HG03520 (cell line): ENCODE measurements around the gene SRRT.

Experiments used
- ATAC-seq: cut with Tn5 transposase; IDR thresholded peaks from one replicate; pipeline ENCODE4 v1.9.1; 2021; ENCODE audit warnings: mild to moderate bottlenecking, moderate library complexity; ENCODE audit not compliant: unreplicated experiment

The SRRT gene, protein sequence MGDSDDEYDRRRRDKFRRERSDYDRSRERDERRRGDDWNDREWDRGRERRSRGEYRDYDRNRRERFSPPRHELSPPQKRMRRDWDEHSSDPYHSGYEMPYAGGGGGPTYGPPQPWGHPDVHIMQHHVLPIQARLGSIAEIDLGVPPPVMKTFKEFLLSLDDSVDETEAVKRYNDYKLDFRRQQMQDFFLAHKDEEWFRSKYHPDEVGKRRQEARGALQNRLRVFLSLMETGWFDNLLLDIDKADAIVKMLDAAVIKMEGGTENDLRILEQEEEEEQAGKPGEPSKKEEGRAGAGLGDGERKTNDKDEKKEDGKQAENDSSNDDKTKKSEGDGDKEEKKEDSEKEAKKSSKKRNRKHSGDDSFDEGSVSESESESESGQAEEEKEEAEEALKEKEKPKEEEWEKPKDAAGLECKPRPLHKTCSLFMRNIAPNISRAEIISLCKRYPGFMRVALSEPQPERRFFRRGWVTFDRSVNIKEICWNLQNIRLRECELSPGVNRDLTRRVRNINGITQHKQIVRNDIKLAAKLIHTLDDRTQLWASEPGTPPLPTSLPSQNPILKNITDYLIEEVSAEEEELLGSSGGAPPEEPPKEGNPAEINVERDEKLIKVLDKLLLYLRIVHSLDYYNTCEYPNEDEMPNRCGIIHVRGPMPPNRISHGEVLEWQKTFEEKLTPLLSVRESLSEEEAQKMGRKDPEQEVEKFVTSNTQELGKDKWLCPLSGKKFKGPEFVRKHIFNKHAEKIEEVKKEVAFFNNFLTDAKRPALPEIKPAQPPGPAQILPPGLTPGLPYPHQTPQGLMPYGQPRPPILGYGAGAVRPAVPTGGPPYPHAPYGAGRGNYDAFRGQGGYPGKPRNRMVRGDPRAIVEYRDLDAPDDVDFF

DNA sequence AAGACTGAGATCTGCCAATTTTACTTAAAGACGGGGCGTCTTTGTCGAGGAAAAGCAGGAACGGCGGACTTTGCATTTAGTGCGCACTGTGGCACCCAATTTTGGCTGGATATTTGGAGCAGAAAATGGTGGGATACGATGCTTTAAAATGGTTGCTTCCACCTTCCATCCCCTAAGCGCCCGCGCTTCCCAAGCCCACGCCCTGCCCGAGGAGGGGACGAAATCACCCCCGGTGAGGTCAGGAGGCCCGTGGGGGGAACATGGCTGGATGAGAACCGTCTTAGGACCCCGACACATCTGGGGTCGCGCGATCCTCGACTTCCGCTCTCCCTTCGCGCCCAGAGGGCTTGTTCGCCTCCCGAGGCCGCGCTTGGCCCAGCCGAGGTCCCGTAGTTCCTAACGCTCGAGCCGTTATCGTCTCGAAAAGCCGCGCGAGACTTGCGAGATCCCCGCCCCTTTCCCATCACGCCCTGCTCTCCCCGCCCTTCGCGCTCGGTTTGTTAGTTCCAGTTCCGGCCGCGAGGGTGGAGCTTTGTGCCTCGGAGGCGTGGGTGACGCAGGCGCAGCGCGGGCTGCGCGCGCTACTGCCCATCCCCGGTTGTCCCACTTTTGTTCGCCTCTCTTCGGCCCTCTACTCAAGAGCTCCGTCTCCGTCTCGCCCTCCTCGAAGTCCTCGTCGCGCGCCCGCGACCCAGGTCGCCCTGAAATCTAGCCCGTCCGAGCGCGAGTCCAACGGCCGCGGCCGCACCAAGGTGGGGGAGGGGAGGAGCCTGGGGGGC, at the start of gene SRRT:
Gene SRRT (plus strand): TSS at position 527 of the 779 bp plus-strand sequence. CDS start 488 bp downstream, outside the sequence.
- ATAC-seq = peak; percentile 83

DNA sequence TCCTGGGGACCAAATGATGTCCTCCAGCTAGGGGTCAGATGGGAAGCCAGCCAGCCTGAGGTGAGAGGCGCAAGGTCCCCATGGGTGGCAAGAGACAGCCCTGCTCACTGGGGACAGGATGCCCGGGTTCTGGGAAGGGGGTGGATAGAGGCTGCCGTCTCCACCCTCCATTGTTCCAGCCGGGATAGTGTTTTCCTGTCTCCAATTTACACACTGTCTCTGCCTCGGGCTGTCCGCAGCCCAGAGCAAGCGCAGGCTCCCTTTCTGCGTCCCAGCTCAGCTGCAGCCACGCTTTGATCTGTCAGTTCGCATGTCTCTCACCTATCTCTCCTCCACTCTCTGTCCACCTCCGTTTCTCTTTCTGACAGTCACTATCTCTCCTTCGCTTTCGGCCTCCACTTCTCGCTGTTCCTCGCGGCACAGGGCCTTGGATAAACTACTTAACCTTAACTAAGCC, 49.7 kb upstream of the SRRT start:
- ATAC-seq = no peak

DNA sequence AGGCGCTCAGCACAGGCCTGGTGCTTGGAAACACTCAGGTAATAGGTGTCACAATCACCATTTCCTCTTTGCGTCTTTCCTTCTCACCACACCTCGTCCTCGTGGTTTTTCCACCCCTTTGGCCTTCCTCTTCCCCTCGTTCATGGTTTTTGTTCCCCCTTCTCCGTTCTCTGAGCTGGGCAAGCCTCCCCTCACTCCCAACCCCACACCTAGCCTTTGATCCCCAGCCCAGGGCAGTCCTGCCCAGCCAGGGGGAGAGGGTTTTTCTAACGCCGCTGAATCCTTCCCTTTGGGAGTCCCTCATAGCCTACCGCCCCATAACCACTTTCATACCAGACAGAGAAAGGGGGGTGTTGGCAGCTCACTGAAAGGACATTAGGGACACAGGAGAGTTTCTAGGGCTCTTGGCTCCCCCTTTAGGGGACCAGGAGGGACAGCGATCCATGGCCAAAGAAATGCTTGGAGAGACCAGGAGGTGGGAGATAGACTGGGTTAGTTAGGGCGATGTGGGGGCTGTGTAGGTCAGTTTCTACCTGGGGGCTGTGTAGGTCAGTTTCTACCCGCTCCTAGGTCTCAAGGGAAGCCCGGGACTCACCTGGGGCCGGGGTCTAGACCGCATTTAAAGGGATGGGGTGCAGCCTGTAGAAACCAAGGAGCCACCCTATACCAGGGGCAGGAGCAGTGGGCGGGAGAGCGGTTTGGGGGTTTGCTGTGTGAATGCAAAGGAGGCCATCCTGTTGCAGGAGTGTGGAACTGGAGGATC, 49.0 kb upstream of the SRRT start:
- no peak for ATAC-seq

DNA sequence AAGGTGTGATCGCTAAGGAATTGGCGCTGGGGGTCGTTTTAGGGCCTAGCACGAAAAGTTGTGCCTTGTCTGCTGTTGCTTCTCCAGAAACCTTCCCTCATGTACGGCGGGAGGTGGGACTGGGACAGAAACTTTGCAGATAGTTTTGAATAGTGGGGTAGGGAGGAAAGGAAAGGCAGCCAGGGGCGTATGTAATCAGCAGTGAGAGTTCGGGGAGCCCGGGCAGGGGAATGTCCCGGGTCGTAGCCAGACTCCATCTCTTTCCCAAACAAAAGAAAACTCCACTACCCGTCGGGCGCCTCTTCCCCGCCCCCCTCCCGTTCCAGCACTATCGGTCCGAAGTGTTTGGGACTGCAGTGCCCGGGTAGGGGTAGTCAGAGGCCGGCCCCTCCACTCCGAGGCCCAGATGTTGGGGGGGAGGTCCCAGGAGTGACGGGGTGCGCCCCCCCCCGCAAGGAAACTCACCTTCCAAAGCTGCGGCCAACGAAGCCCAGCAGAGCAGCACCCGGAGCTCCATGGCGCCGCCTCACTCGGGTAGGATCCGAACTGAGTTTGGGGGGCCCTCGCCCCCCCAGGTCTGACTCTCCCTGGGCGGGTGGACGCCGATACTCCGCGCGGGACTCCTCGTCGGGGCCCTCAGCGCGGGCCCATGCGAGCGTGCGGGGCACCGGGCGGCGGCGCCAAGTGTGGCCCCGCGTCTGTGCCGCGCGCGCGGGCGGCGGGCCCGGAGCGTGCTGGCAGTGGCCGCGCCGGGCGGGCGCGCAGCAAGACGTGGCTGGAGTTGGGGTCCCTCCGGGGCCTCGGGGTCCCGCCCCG, 48.2 kb upstream of the SRRT start:
- ATAC-seq = no peak

DNA sequence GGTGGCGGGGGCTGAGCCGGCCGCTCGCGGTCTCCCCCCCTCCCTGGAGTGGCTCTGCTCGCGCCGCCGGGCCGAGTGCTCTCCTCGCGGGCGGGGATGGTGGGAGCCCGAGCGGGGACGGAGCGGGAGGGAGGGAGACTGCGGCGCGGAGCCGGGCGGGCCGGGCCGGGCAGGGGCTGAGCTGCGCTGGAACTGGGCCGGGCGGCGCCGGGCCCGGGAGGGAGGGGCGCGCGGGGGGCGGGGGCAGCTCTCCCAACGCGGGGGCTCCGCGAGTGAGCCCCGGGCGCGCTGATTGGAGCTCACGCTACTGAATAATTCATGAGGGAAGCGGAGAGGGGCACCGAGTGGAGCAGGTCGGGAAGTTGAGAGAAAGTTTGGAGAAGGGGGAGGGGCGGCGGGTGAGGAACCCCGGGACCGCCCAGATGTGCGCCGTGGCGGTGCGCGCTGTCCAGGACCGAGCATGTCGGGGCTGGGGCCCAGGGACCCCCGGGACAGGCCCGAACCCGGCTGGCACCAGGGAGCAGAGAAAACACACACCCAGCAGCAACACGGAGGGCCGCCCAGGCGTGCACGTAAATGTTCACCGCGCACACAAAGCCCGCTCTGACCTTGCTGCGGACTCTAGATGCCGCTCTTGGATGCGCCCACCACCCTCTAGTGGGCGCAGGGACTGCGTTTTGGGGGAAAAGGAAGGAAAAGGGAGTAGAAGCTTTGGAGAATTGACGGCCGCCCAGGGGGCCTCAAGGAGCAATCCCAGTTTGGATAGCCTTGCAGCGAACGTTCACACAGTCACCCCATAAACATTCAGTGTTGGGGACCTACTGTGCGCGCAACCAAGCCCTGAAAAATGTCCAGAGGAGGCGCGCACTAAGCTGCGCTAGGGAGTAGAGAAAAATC, 47.3 kb upstream of the SRRT start, which contains the start of gene EPHB4:
Gene EPHB4 (minus strand): TSS at position 194 of the 897 bp plus-strand sequence. CDS start 493 bp downstream, outside the sequence.
- ATAC-seq = no peak

DNA sequence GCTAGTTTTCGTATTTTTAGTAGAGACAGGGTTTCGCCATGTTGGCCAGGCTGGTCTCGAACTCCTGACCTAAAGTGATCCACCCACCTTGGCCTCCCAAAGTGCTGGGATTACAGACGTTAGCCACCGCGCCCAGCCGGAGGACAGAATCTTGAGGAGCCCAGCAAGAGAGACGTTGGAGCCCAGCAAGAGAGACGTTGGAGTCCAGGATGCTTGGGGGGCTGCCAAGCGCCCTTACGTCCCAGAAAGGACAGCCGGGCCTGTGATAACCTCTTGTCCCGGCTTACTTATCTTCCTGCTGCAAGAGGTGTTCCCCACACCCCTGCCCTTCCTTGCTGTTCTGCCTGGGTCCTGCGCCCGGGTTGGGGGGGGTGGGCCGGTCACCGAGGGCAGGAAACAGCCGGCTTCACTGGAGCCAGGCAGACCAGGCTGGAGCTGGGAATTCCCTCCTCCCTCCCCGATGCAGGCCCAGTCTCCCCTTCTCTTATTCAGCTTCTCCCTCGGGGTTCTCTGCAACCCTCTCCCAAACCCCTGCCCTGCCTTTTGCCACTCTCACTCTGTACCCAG, 45.7 kb upstream of the SRRT start:
- no peak for ATAC-seq

DNA sequence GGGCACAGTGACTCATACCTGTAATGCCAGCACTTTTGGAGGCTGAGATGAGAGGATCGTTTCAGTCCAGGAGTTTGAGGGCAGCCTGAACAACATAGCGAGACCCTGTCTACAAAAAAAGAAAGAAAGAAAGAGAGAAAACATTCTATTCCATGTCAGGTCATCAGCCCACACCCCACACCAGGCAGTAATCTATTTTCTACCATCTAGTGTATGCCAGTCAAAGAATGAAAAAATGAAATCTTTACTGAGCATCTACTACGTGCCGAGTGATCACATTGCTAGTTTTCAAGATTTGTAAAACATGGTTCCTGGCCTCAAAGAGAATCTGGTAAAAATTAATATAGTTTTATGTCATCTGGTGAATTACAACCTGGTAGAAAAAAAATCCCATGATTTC, 44.5 kb upstream of the SRRT start:
- ATAC-seq = no peak

DNA sequence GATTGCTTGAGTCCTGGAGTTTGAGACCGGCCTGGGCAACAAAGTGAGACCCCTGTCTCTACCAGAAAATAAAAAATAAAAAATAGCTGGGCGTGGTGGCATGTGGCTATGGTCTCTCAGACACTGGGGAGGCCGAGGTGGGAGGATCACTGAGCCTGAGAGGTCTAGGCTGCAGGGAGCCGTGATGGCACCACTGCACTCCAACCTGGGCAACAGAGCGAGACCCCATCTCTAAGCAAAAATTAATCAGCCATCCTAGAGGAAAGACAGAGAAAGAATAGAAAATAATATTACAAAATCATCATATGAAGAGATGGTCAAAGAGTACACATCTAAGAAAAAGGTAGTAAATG, 42.6 kb upstream of the SRRT start:
- ATAC-seq = no peak

DNA sequence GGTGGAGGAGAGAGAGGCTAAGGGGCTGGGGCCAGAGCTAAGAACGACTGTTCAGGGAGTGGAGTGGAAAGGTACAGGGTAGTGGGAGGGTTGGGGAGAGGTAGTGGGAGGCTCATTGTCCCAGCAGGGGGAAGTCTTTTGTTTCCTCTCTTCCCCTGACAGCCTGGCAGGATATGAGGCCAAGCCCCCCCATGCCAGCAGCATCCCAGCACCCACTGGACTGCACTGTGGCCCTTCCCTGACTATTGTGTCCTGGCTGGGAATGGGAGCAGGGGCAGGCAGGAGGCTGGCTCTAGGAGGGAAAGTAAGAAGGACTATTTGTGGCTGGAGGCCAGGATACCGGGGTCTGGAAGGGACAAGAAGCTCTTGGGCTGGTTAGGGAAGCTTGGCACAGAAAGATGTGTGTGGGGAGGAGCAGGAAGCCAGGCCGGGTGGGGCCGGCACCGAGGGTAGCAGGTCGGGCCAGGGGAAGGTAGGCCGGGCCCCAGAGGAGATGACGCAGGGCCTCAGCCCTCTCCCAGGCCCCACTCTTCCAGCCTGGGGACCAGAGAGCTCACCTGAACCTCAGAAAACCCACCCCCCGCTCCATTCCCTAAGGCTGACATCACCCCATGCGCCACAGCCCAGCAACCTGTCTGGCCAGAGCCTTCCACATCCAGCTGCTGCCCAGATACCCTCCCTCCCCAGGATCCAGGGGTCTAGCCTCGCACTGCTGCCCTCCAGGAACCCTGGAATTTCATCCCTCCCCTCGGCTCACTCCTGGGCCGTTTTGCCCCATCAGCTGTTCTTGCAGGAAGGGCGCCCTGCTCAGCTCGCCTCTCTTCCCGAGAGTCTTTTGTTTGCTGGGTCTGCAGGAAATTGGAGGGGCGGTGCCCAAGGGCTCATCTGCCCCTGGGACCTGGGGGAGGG, 38.7 kb upstream of the SRRT start:
- no peak for ATAC-seq

DNA sequence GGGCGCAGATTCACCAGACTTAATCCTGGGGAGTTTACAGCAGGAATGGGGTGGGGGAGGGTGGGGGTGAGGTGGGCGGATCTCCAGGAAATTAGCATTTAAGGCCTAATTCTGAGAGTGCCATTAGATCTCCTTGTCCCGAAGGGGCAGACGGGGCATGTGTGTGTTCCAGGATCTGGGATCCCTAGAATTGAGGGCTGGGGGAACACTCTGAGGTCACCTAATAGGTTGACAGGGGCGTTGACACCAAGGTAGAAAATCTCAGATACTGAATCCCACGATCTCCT, 38.1 kb upstream of the SRRT start:
- ATAC-seq = no peak

DNA sequence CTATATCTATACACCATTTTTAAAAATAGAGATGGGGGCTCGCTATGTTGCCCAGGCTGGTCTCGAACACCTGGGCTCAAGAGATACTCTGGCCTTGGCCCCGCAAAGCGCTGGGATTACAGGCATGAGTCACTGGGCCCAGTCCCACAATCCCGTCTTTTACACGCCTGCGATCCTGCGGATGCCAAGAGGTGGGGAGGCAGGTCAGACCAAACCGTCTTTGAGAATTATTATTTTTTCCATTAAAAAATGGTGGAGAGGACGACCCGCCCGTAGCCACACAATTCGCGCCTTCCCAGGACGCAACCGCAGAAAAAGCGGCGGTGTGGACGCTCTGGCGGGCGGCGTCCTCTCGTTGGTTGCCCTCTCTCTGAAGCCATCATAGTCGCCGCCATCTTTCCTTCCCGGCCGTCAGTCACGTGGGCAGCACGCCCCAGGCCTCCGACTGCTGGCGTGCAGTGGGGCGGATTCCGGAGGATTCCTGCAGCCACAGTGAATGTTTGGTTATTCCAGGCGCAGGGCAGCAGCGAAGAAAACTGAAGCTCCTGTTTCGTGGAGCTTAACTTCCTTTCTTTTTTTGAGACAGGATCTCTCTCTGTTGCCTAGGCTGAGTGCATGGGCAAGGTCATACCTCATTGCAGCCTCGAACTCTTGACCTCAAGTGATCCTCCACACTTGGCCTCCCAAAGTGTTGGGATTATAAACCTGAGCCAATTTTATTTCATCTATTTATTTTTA, 37.6 kb upstream of the SRRT start:
- ATAC-seq = no peak

DNA sequence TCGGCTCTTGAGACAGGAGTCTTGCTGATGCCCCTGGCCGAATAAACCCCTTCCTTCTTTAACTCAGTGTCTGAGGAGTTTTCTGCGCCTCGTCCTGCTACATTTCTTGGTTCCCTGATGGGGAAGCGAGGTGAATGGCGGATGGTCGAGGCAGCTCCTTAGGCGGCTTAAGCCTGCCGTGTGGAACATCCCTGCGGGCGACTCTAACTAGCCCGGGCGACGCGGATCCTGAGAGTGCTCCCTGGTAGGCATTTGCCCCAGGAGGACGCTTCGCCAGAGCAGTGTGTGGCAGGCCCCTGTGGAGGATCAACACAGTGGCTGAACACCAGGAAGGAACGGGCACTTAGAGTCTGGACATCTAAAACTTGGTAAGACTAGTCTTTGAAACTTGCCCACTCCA, 35.5 kb upstream of the SRRT start:
- ATAC-seq = no peak

DNA sequence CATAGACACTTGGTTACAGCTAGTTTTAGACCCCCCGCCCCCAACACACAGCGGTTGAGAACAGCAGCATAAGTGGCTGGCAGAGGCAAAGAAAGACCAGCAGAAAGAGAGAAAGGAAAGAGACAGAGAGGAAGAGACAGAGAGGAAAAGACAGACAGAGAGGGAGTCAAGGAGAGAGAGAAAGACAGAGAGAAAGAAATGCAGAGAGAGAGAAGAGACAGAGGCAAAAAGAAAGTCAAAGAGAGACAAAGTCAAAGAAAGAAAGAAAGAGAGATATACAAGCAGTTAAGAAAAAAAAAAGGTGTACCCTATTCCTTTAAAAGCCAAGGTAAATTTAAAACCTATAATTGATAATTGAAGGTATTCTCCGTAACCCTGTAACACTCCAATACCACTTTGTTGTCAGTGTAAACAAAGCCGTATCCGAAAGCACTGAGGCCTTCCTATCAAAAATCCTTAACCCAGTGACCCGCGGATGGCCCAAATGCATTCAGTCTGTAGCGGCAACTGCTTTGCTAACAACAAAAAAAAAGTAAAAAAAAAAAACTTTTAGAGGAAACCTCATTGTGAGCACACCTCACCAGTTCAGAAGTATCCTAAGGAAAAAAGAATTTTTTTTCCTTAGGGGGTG, 34.3 kb upstream of the SRRT start:
- ATAC-seq = no peak

DNA sequence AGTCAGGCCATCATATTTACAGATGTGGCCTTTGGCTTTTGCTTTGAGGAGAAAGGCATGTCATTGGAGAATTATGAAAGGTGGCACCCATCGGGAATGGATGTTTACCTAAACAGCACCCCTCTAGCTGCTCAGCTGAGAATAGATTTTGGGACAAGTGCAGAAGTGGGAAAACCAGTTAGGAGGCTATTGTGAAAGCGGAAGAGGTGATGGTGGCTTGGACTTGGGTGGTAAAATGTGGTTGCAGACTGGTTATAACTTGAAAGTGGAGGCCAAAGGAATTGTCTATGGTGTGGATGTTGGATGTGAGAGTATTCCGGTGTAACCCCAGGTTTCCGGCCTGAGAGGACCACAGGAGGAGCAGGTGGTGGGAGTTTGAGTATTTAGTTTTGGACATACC, 27.5 kb upstream of the SRRT start:
- ATAC-seq = no peak

DNA sequence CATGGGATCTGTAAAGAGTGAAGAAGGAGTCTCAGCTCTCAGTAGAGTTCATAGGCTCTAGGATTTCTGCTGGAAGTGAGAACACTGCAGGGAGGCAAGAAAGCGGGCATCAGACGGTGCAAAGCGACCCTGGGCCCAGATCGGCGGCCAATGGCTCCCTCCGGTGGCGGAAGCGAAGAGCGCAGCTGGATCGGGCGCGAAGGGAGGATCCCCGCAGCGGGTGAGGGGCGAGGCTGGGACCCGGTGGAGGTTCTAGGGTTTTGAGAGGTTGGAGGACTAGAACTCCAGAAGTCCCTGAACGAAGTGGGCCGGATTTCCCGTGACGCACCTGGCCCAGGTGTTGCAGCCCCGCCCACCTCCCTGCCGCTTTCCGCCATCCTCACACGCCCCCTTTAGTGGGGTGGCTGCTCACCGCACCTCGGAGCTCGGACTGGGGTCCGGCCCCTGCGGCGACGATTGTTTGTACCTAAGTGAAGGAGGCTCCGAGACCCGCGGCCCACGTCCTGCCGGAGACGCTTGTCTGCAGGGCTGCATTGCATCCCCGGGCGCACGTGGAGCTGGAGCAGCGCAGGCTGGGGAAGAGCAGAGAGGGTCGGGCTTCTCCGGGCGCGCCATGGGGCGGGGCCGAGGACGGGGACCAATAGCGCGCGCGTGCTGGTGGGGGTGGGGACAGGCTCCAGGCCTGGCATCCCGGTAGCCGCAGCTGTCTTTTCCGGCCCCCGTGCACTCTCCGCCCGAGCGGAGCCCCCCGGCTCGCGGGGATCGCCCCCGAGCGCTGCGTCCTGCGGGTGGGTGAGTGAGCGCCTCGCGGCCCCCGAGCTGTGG, 22.6 kb upstream of the SRRT start, which contains the start of gene SLC12A9:
Gene SLC12A9 (plus strand): TSS at position 666 of the 825 bp plus-strand sequence. CDS start 1,485 bp downstream, outside the sequence.
- peak; percentile 82 for ATAC-seq
